Measurements from ENCODE around the gene CBLB.

CBLB gene

DNA sequence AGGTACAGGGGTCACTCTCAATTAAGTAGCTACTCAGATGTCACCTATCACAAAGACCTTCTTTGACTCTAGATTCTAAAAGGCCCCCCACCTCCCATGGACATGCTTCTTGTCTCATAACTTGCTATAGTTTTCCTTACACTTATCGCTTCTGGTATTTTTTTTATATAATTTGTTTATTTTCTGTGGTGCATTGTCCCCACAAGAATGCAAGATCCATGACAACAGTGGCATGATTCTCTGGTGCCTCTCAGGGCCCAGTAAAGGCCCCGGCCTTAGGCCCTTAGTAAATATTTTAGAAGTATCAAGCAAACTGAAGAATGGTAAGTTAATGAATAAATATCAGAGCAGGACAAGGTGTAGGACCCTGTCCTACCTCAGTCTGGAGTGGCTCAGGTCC lies 248.6 kb downstream of the CBLB start:
- Histone ChIP-seq H3K27me3 (replicated peaks; ENCODE audit: control insufficient read depth, insufficient read depth, low read length) (no peaks in the 10 kb centered on the region), H3K4me3 (replicated peaks; ENCODE audit: low read depth, low read length) (no peak overlapping the region), H3K36me3 (ENCODE audit: control insufficient read depth, insufficient read depth, low read length) (no peaks in the 10 kb centered on the region)
- TF ChIP-seq, protein P1, sequence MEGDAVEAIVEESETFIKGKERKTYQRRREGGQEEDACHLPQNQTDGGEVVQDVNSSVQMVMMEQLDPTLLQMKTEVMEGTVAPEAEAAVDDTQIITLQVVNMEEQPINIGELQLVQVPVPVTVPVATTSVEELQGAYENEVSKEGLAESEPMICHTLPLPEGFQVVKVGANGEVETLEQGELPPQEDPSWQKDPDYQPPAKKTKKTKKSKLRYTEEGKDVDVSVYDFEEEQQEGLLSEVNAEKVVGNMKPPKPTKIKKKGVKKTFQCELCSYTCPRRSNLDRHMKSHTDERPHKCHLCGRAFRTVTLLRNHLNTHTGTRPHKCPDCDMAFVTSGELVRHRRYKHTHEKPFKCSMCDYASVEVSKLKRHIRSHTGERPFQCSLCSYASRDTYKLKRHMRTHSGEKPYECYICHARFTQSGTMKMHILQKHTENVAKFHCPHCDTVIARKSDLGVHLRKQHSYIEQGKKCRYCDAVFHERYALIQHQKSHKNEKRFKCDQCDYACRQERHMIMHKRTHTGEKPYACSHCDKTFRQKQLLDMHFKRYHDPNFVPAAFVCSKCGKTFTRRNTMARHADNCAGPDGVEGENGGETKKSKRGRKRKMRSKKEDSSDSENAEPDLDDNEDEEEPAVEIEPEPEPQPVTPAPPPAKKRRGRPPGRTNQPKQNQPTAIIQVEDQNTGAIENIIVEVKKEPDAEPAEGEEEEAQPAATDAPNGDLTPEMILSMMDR (IDR thresholded peaks at IDR 0.05; ENCODE audit: insufficient read depth, low read length, poor library complexity, severe bottlenecking): no peak
- DNase-seq (ENCODE audit: extremely low read depth, insufficient read length): no peak

- Histone ChIP-seq H3K27me3 (replicated peaks; ENCODE audit: control insufficient read depth, insufficient read depth, low read length) (no peaks in the 10 kb centered on the region), H3K4me3 (replicated peaks; ENCODE audit: low read depth, low read length) (no peak overlapping the region), H3K36me3 (ENCODE audit: control insufficient read depth, insufficient read depth, low read length) (no peaks in the 10 kb centered on the region)
- TF ChIP-seq, protein P1 (IDR thresholded peaks at IDR 0.05; ENCODE audit: insufficient read depth, low read length, poor library complexity, severe bottlenecking): no peak
- no peak for DNase-seq (ENCODE audit: extremely low read depth, insufficient read length)
Observed at GRCh38 chr3:105619651-105620050, 249.2 kb downstream of the CBLB start.

DNA sequence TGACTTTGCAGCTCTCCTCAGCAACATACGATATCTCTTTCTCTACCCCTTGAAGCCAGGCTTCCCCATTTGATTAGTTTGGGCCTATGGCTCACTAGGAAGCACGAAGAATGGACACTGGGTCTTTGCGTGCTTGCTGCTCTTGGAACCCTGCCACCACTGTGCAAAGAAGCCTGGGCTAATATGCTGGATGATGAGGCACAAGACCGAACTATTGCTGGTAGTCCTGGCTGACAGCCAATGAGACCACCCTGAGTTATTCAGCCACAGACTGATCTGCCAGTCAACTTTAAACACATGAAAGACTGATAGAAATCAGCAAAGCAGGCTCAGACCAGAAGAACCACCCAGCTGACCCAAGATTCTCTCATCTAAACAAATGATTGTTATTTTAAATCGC lies 250.3 kb downstream of the CBLB start:
- TF ChIP-seq, protein P1 (IDR thresholded peaks at IDR 0.05; ENCODE audit: insufficient read depth, low read length, poor library complexity, severe bottlenecking): no peak
- Histone ChIP-seq H3K27me3 (replicated peaks; ENCODE audit: control insufficient read depth, insufficient read depth, low read length) (no peaks in the 10 kb centered on the region), H3K36me3 (ENCODE audit: control insufficient read depth, insufficient read depth, low read length) (no peaks in the 10 kb centered on the region), H3K4me3 (replicated peaks; ENCODE audit: low read depth, low read length) (no peak overlapping the region)
- DNase-seq (ENCODE audit: extremely low read depth, insufficient read length): no peak

DNA sequence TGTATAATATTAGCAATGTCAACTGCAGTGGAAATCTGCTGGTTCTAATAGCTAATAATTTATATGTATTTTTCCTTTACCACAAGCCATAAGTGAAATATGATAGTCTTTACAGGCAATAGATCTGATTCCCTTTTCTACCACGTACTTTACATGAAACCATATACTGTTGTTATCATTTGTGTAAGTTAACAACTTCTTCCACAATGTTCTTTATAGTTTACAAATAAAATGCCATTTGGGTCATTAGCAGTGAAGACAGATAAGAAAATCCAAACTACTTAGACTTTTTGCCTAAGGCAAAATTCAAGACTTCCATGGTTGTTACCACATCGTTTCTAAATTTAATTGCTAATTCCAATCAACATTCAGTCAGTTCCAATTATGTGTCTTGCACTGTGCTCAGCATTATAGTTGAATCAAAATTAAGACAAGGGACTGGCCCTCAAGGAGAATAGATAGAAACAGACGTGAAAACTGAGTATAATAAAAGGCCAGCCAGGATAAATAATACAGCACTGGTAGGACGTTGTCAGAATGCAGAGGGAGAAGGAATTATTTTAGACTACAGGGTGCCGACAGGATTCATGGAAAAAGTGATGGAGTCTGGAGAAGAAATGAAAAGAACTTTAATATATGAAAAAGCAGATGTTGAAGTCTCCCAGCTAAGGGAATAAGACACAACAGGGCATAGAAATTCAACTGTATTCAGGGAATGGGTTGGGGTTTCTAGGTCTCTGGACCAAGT lies 252.3 kb downstream of the CBLB start:
- no peaks in the 10 kb centered on the region for H3K27me3 ChIP-seq (replicated peaks; ENCODE audit: control insufficient read depth, insufficient read depth, low read length)
- no peak overlapping the region for H3K4me3 ChIP-seq (replicated peaks; ENCODE audit: low read depth, low read length)
- TF ChIP-seq, protein P1 (IDR thresholded peaks at IDR 0.05; ENCODE audit: insufficient read depth, low read length, poor library complexity, severe bottlenecking): no peak
- no peaks in the 10 kb centered on the region for H3K36me3 ChIP-seq (ENCODE audit: control insufficient read depth, insufficient read depth, low read length)
- DNase-seq (ENCODE audit: extremely low read depth, insufficient read length): no peak

DNA sequence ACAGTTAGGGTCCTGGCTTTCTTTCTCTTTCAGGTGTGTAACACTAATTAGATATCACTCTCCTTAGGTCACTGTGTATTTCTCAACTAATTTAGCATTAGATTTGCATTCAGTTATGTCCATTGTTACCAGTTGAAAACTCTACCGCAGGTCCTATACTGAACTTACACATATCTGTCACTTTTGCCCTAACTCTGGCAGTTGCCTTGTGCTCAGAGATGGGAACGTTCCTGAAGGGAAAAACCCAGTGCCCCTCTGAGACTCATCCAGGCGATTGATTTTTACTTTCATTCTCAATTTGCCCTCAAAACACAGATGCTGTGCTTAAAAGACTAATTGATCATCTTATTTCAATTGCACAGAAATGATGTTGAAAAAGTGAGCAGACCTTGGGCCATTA lies 253.0 kb downstream of the CBLB start:
- Histone ChIP-seq H3K4me3 (replicated peaks; ENCODE audit: low read depth, low read length) (no peak overlapping the region), H3K27me3 (replicated peaks; ENCODE audit: control insufficient read depth, insufficient read depth, low read length) (no peaks in the 10 kb centered on the region), H3K36me3 (ENCODE audit: control insufficient read depth, insufficient read depth, low read length) (no peaks in the 10 kb centered on the region)
- TF ChIP-seq, protein P1 (IDR thresholded peaks at IDR 0.05; ENCODE audit: insufficient read depth, low read length, poor library complexity, severe bottlenecking): no peak
- no peak for DNase-seq (ENCODE audit: extremely low read depth, insufficient read length)

All from GM06990 (cell line).